PC-3 (cell line): ENCODE measurements around the gene MED12L. TPM values are rescaled to one million over a fixed set of nuclear protein-coding genes. Genes with fewer than 3 reads are reported as not detected.

Experiments used
- ATAC-seq: fragments of 200-7000 bp; cut with Tn5 transposase; 2 replicates; pipeline ENCODE4 v1.9.1; 2020; ENCODE audit warnings: mild to moderate bottlenecking, moderate library complexity
- BruUV-seq: library from RNA; stranded (reverse); fragments of 400-500 nt; replicated peaks from 2 replicates; lab custom pipeline; 2021; lab: Mats Ljungman, UMichigan
- CTCF ChIA-PET: fragments of 300-600 bp; sonication (Branson Sonifier 250); formaldehyde crosslinking; loops from one replicate; lab custom pipeline; 2022; ENCODE audit warnings: antibody characterized with exemption; lab: Charles Lee
- POLR2A ChIA-PET: fragments of 300-600 bp; sonication (Branson Sonifier 250); formaldehyde crosslinking; loops from one replicate; lab custom pipeline; 2022; ENCODE audit warnings: antibody characterized with exemption; ENCODE audit not compliant: unreplicated experiment; lab: Charles Lee
- DNase-seq: peaks from one replicate; pipeline ENCODE4 v3.0.0-alpha.2; 2015
- H2AFZ ChIP-seq: fragments of 300-600 bp; sonication (generic); 2 replicates; pipeline ENCODE4 v1.6.0; 2016; ENCODE audit warnings: antibody characterized with exemption, low read length
- H3F3A ChIP-seq: fragments of 300-600 bp; sonication (generic); one replicate; pipeline ENCODE4 v1.6.0; 2017; ENCODE audit warnings: antibody characterized with exemption, low read length, control low read depth, mild to moderate bottlenecking; ENCODE audit not compliant: unreplicated experiment
- H3K27ac ChIP-seq: fragments of 300-600 bp; sonication (generic); 2 replicates; pipeline ENCODE4 v1.5.1; 2016; ENCODE audit warnings: mild to moderate bottlenecking, low read length
- H3K27me3 ChIP-seq: fragments of 300-600 bp; sonication (generic); 2 replicates; pipeline ENCODE4 v1.6.1; 2016; ENCODE audit warnings: low read length, mixed read lengths
- H3K36me3 ChIP-seq: fragments of 300-600 bp; sonication (generic); 2 replicates; pipeline ENCODE4 v1.6.1; 2016; ENCODE audit warnings: low read depth, mixed run types, low read length, mixed read lengths
- H3K4me1 ChIP-seq: fragments of 300-600 bp; sonication (generic); 2 replicates; pipeline ENCODE4 v1.5.1; 2016; ENCODE audit warnings: low read length; ENCODE audit not compliant: insufficient read depth
- H3K4me2 ChIP-seq: fragments of 300-600 bp; sonication (generic); 2 replicates; pipeline ENCODE4 v1.6.0; 2016; ENCODE audit warnings: low read length
- H3K4me3 ChIP-seq: fragments of 300-600 bp; sonication (generic); 2 replicates; pipeline ENCODE4 v1.5.1; 2016; ENCODE audit warnings: mild to moderate bottlenecking, low read length, mixed read lengths
- H3K79me2 ChIP-seq: fragments of 300-600 bp; sonication (generic); 2 replicates; pipeline ENCODE4 v1.6.1; 2017; ENCODE audit warnings: low read length, mixed read lengths
- H3K9ac ChIP-seq: fragments of 300-600 bp; sonication (generic); 2 replicates; pipeline ENCODE4 v1.6.0; 2016; ENCODE audit warnings: mild to moderate bottlenecking, low read length
- H3K9me2 ChIP-seq: fragments of 300-600 bp; sonication (generic); replicated peaks from 2 replicates; pipeline ENCODE4 v1.6.1; 2016; ENCODE audit warnings: mixed run types, low read length, mixed read lengths
- H3K9me3 ChIP-seq: fragments of 300-600 bp; sonication (generic); 2 replicates; pipeline ENCODE4 v1.6.1; 2016; ENCODE audit warnings: low read length, mixed read lengths
- H4K20me1 ChIP-seq: fragments of 300-600 bp; sonication (generic); 2 replicates; pipeline ENCODE4 v1.6.1; 2016; ENCODE audit warnings: low read length, mixed read lengths
- EZH2 ChIP-seq: fragments of 300-600 bp; sonication (generic); IDR thresholded peaks from one replicate; pipeline ENCODE4 v1.6.1; 2017; ENCODE audit warnings: antibody characterized with exemption, mild to moderate bottlenecking, low read length; ENCODE audit not compliant: unreplicated experiment
- EZH2phosphoT487 ChIP-seq: fragments of 300-600 bp; sonication (generic); IDR thresholded peaks from 2 replicates; pipeline ENCODE4 v1.6.1; 2018; ENCODE audit warnings: mild to moderate bottlenecking, antibody characterized with exemption, low read length, borderline replicate concordance
- intact Hi-C: fragments of 100-400 bp; cut with micrococcal nuclease; formaldehyde crosslinking; loops from 2 replicates; pipeline ENCODE4 v1.9.0; 2023
- total RNA-seq: library from RNA; depleted of rRNA; stranded (reverse); fragments of >200 nt; gene quantifications from 2 replicates; pipeline ENCODE4 v1.2.3, GENCODE V29; 2014
- TF ChIP-seq, protein P1 (sequence below): fragments of 300-600 bp; sonication (generic); conservative IDR thresholded peaks from 2 replicates; pipeline ENCODE4 v1.5.1; 2017; ENCODE audit warnings: antibody characterized with exemption, low read depth, mild to moderate bottlenecking, low read length

MED12L gene
- total RNA-seq, 1 experiment from 2014 or later = 0.55 TPM

DNA sequence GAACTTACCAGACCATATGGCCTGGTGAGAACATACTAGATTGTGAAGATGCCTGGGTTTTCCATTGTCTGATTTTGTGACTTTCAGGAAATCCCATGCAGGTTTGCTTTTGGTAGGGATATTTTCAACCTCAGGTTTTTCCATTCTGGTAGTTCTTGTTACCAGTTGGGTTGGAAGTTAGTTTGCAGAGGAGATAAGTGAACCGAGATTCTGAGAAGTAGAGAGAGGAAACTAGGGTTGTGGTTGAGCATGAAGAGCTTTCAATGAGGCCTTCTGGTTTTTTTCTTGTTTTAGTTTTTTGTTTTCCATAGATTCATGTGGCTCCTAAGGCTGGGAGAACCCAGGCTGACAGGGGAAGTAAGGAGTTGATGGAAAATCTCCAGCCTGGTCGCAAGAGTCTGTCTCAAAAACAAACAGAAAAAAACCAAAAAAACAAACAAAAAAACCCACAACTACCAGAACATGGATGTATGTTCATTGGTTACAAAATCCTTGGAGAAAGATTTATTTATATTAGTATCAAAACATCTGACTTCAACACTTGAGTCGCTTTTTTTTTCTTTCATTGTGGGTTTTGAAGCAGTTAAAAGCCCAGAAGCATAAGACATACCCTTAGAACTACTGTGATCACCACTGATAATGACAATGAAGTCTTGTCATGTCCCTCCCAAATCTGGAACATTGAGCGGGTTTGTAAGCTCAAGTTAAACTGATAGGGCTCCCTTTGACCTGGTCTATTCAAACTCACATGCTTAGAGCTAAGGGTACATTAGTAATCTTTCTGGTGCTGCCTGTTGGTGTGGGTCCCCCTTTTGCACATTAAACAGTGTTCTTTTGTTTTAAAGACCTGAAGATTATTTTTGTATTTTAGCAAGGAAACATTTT is 114.3 kb downstream of the MED12L start:
- BruUV-seq = no TSS peak
- no peak overlapping the region for H3K4me2 ChIP-seq
- intact Hi-C loops = no loop called here
- H4K20me1 ChIP-seq = no peaks in the 10 kb centered on the region
- no peak overlapping the region for H3K27ac ChIP-seq
- H3K27me3 ChIP-seq = no peaks in the 10 kb centered on the region
- H3F3A ChIP-seq = no peaks in the 10 kb centered on the region
- ATAC-seq = no peak
- H3K9me3 ChIP-seq = no peaks in the 10 kb centered on the region
- TF ChIP-seq, protein P1, sequence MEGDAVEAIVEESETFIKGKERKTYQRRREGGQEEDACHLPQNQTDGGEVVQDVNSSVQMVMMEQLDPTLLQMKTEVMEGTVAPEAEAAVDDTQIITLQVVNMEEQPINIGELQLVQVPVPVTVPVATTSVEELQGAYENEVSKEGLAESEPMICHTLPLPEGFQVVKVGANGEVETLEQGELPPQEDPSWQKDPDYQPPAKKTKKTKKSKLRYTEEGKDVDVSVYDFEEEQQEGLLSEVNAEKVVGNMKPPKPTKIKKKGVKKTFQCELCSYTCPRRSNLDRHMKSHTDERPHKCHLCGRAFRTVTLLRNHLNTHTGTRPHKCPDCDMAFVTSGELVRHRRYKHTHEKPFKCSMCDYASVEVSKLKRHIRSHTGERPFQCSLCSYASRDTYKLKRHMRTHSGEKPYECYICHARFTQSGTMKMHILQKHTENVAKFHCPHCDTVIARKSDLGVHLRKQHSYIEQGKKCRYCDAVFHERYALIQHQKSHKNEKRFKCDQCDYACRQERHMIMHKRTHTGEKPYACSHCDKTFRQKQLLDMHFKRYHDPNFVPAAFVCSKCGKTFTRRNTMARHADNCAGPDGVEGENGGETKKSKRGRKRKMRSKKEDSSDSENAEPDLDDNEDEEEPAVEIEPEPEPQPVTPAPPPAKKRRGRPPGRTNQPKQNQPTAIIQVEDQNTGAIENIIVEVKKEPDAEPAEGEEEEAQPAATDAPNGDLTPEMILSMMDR = no peak
- no peak for TF ChIP-seq EZH2
- TF ChIP-seq EZH2phosphoT487 = no peak
- H3K9ac ChIP-seq = no peak overlapping the region
- POLR2A ChIA-PET = no interaction called here
- no peak overlapping the region for H3K4me3 ChIP-seq
- CTCF ChIA-PET = no interaction called here
- H3K9me2 ChIP-seq = no peaks in the 10 kb centered on the region
- no peaks in the 10 kb centered on the region for H3K79me2 ChIP-seq
- H2AFZ ChIP-seq = no peak overlapping the region
- H3K36me3 ChIP-seq = no peaks in the 10 kb centered on the region
- no peaks in the 10 kb centered on the region for H3K4me1 ChIP-seq
- DNase-seq = no peak

DNA sequence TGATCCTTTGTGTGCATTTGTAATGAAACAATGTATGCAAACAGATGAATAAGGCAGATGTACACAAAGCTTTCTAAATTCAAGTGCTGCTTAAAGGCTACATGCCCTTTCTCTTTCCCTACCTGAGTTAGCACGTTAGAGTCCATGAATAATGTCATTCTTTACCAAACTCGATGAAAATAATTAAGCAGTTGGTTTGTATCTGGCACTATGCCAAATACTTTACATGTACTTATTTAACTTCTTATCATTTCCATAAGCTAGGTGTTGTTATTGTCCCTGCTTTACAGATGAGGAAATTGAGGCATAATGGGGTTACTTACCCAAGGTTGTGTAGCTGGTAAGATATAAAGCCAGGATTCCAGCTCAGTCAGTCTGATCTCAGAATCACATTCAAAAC is 115.1 kb downstream of the MED12L start:
- CTCF ChIA-PET = no interaction called here
- Histone ChIP-seq H2AFZ (no peak overlapping the region), H3K4me2 (no peak overlapping the region), H3K27ac (no peak overlapping the region), H4K20me1 (no peaks in the 10 kb centered on the region), H3K36me3 (no peaks in the 10 kb centered on the region), H3K4me1 (no peaks in the 10 kb centered on the region), H3F3A (no peaks in the 10 kb centered on the region), H3K4me3 (no peak overlapping the region), H3K9me3 (no peaks in the 10 kb centered on the region), H3K79me2 (no peaks in the 10 kb centered on the region), H3K9ac (no peak overlapping the region), H3K9me2 (no peaks in the 10 kb centered on the region), H3K27me3 (no peaks in the 10 kb centered on the region)
- POLR2A ChIA-PET = no interaction called here
- intact Hi-C loops = no loop called here
- DNase-seq = no peak
- no TSS peak for BruUV-seq
- no peak for ATAC-seq
- TF ChIP-seq, protein P1 = no peak
- TF ChIP-seq EZH2phosphoT487 = no peak
- no peak for TF ChIP-seq EZH2

DNA sequence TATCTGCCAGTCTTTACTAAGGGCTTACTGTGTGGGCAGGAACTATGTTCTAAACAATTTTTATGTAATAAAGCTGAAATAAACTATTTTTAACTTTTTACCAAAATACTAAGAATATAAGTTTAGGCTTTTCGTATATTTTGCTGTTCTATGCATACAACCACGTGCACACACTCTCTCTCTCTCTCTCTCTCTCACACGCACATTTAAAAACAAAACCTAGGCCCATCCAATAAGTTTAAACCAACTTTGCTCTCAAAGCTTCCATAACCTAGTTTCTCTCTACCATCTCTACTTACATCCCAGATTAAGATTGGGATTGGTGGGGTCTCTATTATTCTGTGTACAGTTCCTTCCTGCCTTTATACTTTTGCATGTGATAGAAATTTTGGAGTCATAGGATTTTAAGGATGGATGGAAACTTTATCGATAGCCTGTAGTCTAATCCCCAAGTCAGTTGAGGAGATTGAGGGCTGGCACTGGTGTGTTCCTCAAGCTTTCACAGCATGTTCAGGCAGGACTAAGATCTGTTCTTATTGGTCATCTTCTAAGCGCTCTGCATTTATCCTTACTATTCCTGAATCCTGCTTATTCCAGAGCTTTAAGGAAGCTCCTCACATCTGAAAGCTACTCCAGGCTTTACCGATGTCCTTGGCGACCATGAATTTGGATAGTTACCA is 115.7 kb downstream of the MED12L start:
- ATAC-seq (no peak), DNase-seq (no peak)
- H3K4me2 ChIP-seq = no peak overlapping the region
- no peaks in the 10 kb centered on the region for H3K9me2 ChIP-seq
- no peak overlapping the region for H3K27ac ChIP-seq
- POLR2A ChIA-PET = no interaction called here
- CTCF ChIA-PET = no interaction called here
- no peaks in the 10 kb centered on the region for H4K20me1 ChIP-seq
- H3F3A ChIP-seq = no peaks in the 10 kb centered on the region
- no peak overlapping the region for H3K4me3 ChIP-seq
- intact Hi-C loops = no loop called here
- H3K4me1 ChIP-seq = no peaks in the 10 kb centered on the region
- H3K36me3 ChIP-seq = no peaks in the 10 kb centered on the region
- H3K27me3 ChIP-seq = no peaks in the 10 kb centered on the region
- no peaks in the 10 kb centered on the region for H3K79me2 ChIP-seq
- no peak overlapping the region for H2AFZ ChIP-seq
- BruUV-seq = no TSS peak
- no peaks in the 10 kb centered on the region for H3K9me3 ChIP-seq
- TF ChIP-seq EZH2phosphoT487 (no peak), EZH2 (no peak)
- TF ChIP-seq, protein P1 = no peak
- no peak overlapping the region for H3K9ac ChIP-seq
